Daoy (cell line): ENCODE measurements around the gene EIF3B. TPM values are rescaled to one million over a fixed set of nuclear protein-coding genes. Genes with fewer than 3 reads are reported as not detected.
"Not testable (repeated sequence)": the region's sequence is repeated elsewhere in the genome, so short reads cannot be mapped to it uniquely, and the experiment has no call there.

ENCODE experiments used
- DNase-seq: peaks from one replicate; pipeline ENCODE4 v3.0.0-alpha.2; 2015; ENCODE audit warnings: low read depth
- total RNA-seq: library from RNA; depleted of rRNA; stranded (reverse); fragments of >200 nt; shearing (Covaris generic); gene quantifications from 2 replicates; pipeline ENCODE4 v1.2.3, GENCODE V29; 2014

Gene EIF3B
- total RNA-seq, 1 experiment from 2014 or later = 334 TPM

DNA sequence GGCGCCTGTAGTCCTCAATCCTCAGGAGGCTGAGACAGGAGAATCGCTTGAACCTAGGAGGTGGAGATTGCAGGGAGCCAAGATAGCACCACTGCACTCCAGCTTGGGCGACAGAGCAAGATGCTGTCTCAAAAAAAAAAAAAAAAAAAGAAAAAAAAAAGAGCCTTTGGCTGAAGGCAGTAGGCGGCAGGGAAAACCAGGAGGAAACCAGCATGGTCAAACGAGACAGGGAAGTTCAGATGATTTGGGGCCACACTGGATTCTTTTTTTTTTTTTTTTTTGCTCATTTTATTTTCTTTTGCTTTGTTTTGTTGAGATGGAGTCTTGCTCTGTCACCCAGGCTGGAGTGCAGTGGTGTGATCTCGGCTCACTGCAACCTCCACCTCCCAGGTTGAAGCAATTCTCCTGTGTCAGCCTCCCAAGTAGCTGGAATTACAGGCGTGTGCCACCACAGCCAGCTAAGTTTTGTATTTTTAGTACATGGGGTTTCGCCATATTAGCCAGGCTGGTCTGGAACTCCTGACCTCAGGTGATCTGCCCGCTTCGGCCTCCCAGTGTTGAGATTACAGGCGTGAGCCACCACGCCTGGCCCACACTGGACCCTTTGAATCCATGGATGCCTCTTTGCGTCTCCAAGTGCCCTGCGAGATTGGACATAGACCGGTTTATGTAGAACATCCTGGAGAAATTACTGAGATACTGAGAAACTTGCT lies 7.1 kb upstream of the EIF3B start:
- not testable (repeated sequence) for DNase-seq

DNA sequence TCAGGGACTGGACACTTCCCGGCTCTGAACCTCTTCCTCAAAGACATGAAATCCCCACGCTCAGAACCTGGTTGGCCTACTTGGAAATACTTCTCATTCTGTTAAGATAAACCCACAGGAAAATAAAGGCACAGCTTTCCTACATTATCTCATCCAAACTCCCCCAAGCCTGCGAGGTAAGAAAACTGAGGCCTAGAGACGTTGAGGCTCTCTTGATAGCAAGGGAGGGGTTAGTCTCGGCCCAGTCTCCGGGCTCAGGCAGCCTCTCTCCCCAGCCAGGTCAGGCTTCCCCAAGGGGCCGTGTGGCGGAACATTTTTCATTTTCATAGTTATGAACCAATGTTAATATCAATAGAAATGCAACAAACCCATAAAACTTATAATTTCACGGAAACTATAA lies 4.6 kb upstream of the EIF3B start:
- DNase-seq = no peak

DNA sequence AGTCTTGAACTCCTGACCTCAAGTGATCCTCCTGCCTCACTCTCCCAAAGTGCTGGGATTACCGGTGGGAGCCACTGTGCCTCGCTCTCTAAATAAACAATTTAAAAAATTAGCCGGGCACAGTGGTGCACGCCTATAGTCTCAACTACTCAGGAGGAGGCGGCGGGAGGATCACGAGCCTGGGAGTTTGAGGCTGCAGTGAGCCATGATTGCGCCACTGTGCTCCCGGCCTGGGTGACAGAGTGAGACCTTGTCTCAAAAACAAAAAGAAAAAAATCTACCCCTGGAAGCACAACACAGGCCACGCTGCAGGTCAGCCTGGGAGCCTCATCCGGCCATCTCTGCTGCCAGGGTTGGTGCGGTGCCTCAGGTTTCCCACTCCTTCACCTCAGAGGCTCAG lies 3.8 kb upstream of the EIF3B start:
- no peak for DNase-seq

DNA sequence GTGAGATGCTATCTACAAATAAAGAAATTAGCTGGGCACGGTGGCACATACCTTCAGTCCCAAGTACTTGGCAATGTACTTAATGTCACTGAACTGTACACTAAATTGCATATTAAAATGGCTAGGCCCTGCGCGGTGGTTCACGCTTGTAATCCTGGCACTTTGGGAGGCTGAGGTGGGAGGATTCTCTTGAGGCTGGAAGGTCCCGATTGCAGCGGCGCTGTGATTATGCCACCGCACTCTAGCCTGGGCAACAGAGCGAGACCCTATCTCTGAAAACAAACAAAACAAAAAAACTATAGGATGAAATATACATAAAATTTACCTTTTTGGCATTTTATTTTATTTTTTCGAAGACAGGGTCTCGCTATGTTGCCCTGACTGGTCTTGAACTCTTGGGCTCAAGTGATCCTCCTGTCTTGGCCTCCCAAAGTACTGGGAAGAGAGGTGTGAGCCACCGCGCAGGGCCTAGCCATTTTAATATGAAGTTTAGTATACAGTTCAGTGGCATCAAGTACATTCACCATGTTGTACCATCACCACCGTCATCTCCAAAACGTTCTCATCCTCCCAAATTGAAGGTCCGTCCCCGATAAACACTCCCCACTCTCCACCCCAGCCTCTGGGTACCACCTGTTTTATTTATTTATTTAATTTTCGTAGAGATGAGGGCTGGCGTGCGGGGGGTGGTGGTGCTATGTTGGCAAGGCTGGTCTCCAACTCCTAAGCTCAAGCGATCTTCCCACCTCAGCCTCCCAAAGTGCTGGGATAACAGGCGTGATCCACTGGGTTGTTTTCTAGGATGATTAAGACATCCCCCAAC lies 1.3 kb upstream of the EIF3B start:
- no peak for DNase-seq

GRCh38 chr7:2353936-2354185 lies 766 bp upstream of the EIF3B start:
- peak; percentile 96 for DNase-seq

DNA sequence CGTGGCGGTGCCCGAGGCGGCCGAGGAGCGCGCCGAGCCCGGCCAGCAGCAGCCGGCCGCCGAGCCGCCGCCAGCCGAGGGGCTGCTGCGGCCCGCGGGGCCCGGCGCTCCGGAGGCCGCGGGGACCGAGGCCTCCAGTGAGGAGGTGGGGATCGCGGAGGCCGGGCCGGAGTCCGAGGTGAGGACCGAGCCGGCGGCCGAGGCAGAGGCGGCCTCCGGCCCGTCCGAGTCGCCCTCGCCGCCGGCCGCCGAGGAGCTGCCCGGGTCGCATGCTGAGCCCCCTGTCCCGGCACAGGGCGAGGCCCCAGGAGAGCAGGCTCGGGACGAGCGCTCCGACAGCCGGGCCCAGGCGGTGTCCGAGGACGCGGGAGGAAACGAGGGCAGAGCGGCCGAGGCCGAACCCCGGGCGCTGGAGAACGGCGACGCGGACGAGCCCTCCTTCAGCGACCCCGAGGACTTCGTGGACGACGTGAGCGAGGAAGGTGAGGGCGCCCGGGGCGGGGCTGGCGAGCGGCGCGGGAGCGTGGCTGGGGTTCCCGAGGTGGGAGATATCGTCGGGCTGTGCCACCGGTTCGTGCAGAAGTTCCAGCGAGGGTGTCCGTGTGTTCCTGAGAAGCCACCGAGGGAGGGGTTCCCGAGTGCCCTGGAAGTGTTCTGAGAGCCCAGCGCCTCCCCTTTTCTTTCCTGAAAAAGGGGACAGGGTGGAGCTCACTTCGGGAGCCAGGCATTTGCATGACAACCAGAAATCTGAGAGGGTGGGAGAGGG lies 495 bp downstream of the EIF3B start:
- DNase-seq = peak; percentile 34

DNA sequence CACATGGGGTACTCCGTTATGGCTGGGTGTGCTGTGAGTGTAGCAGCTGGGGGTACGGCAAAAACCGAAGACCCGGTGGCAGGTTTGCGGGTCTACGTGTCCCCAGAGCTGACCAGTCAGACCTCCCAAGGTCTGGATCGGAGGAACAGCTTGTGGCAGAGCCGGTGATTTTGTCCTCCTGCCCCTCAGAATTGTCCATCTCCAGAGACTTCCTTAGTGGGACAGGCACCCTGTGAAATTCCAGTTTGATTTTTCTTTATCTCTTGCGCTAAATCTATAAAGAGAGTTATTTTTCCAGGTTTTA lies 1.0 kb downstream of the EIF3B start:
- no peak for DNase-seq

- no peak for DNase-seq
Measured at GRCh38 chr7:2357165-2357564, 2.5 kb downstream of the EIF3B start.

- DNase-seq = no peak
Measured at GRCh38 chr7:2357571-2357970, 2.9 kb downstream of the EIF3B start.

DNA sequence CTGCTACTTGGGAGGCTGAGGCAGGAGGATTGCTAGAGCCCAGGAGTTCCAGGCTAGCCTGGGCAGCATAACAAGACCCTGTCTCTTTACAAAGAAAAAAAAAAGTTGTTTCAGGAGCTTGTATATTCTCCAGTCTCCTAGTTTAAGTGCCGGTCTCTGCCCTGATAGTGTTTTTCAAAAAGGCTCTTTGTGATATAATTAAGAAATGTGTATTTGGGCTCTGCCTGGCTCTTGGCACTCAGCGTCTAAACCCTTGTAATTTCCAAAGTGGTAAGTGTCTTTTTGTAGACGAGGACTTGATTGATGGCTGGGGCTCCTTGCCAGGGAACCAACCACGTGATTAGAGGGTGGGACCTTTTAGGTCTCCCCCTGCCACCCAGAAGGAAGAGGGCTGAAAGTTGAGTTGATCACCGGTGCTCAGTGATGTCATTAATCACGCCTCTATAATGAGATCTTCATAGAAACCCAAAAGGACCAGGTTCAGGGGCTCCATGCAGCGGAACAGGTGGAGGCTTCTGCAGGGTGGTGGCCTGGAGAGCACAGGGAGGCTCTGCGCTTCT lies 4.4 kb downstream of the EIF3B start:
- no peak for DNase-seq

- DNase-seq = no peak
Measured at GRCh38 chr7:2359610-2360009, 5.0 kb downstream of the EIF3B start.

DNA sequence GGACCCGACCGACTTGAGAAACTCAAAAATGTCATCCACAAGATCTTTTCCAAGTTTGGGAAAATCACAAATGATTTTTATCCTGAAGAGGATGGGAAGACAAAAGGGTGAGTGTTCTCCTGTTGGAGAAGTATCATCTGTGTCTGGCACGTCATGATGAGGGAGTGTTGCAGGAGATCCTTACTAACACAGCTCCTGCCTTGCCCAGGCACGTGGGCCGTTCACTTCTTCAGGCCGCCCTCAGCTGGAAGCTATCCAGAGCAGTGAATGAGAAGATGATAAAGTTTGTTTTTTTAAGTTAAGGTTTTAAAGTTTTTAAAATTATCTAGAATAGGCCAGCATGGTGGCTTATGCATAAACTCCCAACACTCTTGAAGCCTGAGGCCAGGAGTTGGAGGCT lies 6.2 kb downstream of the EIF3B start:
- no peak for DNase-seq

GRCh38 chr7:2362385-2363088 lies 7.9 kb downstream of the EIF3B start:
- no peak for DNase-seq

- no peak for DNase-seq
Measured at GRCh38 chr7:2369139-2369538, 14.5 kb downstream of the EIF3B start.

DNA sequence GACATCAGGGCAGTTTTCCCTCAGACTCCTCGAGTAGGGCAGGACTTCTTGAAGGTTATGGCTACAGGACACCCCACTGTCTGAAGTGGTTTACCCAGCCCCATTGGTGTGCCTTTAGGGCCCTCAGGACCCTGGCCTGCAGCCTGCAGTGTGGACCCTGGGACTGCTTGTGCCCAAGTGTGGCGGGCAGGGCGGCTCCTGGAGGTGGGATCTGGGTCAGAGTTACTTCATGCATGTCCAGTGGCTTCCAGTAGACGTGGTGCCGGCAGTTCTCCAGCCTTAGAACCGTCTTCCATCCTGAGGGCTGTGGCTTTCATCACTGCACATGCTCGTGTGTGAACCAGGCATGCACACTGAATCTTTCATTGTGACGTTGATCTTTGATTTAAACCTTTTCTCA lies 16.7 kb downstream of the EIF3B start:
- DNase-seq = no peak

GRCh38 chr7:2372724-2373123 lies 18.1 kb downstream of the EIF3B start:
- no peak for DNase-seq

DNA sequence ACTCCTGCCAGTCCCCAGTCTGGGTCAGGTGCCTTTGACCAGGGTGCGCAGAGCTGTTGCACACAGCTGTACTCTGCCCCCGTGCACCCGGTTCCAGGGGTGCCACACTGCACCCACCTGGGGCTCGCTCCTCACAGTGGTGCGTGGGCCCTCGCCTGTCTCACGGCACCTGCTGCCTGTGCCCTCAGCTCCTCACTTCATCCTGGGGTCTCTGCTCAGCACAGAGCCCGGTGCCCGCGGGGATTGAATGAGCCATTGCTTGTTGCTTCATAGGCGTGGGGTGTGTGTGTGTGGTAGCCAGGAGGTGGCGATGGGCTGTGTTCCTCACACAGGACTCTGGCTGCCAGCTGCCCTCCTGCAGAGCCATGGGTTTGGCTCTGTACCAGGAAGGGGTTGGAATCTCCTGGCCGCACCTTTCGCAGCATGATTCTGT lies 18.5 kb downstream of the EIF3B start:
- peak; percentile 59 for DNase-seq

GRCh38 chr7:2373646-2374045 lies 19.0 kb downstream of the EIF3B start:
- no peak for DNase-seq

- no peak for DNase-seq
Measured at GRCh38 chr7:2374401-2374800, 19.8 kb downstream of the EIF3B start.

GRCh38 chr7:2374830-2375728 lies 20.5 kb downstream of the EIF3B start:
- no peak for DNase-seq
